Activated CD4-positive, alpha-beta T cell treated with anti-CD3 and anti-CD28 coated beads, Interleukin-2, amount 10 ng/mL, durations not matched to agents 7 days and 5 days (primary cell): ENCODE measurements around the gene CD82. TPM values are rescaled to one million over a fixed set of nuclear protein-coding genes. Genes with fewer than 3 reads are reported as not detected.

Experiments used
- CTCF ChIA-PET: fragments of 350-600 bp; sonication (Branson Sonifier 250); formaldehyde crosslinking; loops from one replicate; lab custom pipeline; 2021; ENCODE audit warnings: antibody characterized with exemption; lab: Charles Lee
- POLR2A ChIA-PET: fragments of 350-600 bp; sonication (Branson Sonifier 250); formaldehyde crosslinking; loops from one replicate; lab custom pipeline; 2021; ENCODE audit warnings: antibody characterized with exemption; lab: Charles Lee
- DNase-seq: peaks from one replicate; pipeline ENCODE4 v3.0.0-alpha.2; 2020
- H3K27ac Mint-ChIP-seq: one replicate; pipeline ENCODE4 v1.8.0; 2021; ENCODE audit warnings: mild to moderate bottlenecking, moderate library complexity, mixed read lengths
- H3K27me3 Mint-ChIP-seq: one replicate; pipeline ENCODE4 v1.8.0; 2021; ENCODE audit warnings: mixed read lengths
- H3K36me3 Mint-ChIP-seq: one replicate; pipeline ENCODE4 v1.8.0; 2021; ENCODE audit warnings: low read depth, mixed read lengths
- H3K4me1 Mint-ChIP-seq: one replicate; pipeline ENCODE4 v1.8.0; 2021; ENCODE audit warnings: mixed read lengths
- H3K4me3 Mint-ChIP-seq: one replicate; pipeline ENCODE4 v1.8.0; 2021; ENCODE audit warnings: mild to moderate bottlenecking, moderate library complexity, mixed read lengths
- H3K9me3 Mint-ChIP-seq: one replicate; pipeline ENCODE4 v1.8.0; 2021; ENCODE audit warnings: mixed read lengths
- total RNA-seq, 2 experiments: library from RNA; stranded (reverse); gene quantifications; one replicate each; pipeline ENCODE4 v1.2.3, GENCODE V29; 2021

The CD82 gene
- total RNA-seq, 2 experiments from 2014 or later: 126 to 128 TPM

- peaks cover 30% of the 10 kb centered on the region for H3K4me1 Mint-ChIP-seq
- H3K4me3 Mint-ChIP-seq: no peak overlapping the region
- POLR2A ChIA-PET: no interaction called here
These were observed 38.0 kb upstream of the CD82 start for GRCh38 chr11:44527476-44527875.

GRCh38 chr11:44528103-44528502 is 37.4 kb upstream of the CD82 start:
- Mint-ChIP-seq H3K36me3 (no peaks in the 10 kb centered on the region), H3K4me3 (no peak overlapping the region), H3K4me1 (peaks cover 30% of the 10 kb centered on the region), H3K27ac (no peak overlapping the region), H3K27me3 (no peaks in the 10 kb centered on the region), H3K9me3 (no peaks in the 10 kb centered on the region)
- POLR2A ChIA-PET: no interaction called here
- DNase-seq: no peak
- CTCF ChIA-PET: no interaction called here

More at GRCh38 chr11:44527476-44527875, 38.0 kb upstream of the CD82 start:
- Mint-ChIP-seq H3K36me3 (no peaks in the 10 kb centered on the region), H3K27ac (no peak overlapping the region), H3K27me3 (peaks cover 1% of the 10 kb centered on the region), H3K9me3 (no peaks in the 10 kb centered on the region)
- DNase-seq: no peak
- CTCF ChIA-PET: no interaction called here

GRCh38 chr11:44528581-44528980 is 36.9 kb upstream of the CD82 start:
- ChIA-PET POLR2A (no interaction called here), CTCF (interaction anchor here (1.5 kb wide), 1 partner anchor 29 kb away, joined by 5 read pairs; no protein-coding TSS in a partner anchor)
- Mint-ChIP-seq H3K36me3 (no peaks in the 10 kb centered on the region), H3K4me1 (peaks cover 27% of the 10 kb centered on the region), H3K4me3 (no peak overlapping the region), H3K27ac (no peak overlapping the region), H3K9me3 (no peaks in the 10 kb centered on the region), H3K27me3 (no peaks in the 10 kb centered on the region)
- DNase-seq: no peak

- DNase-seq: no peak
- Mint-ChIP-seq H3K27me3 (no peaks in the 10 kb centered on the region), H3K36me3 (no peaks in the 10 kb centered on the region), H3K4me3 (peak overlapping the region; percentile 33), H3K4me1 (peaks cover 26% of the 10 kb centered on the region), H3K27ac (peak overlapping the region; percentile 85), H3K9me3 (no peaks in the 10 kb centered on the region)
- ChIA-PET POLR2A (no interaction called here), CTCF (interaction anchor here (0.7 to 1.5 kb wide), 2 partner anchors 27 to 603 kb away, joined by 3 to 5 read pairs; no protein-coding TSS in a partner anchor)
These were observed 35.5 kb upstream of the CD82 start for GRCh38 chr11:44529895-44530412.

GRCh38 chr11:44530413-44531115 is 34.9 kb upstream of the CD82 start:
- CTCF ChIA-PET: no interaction called here
- peak; percentile 68 for DNase-seq
- POLR2A ChIA-PET: no interaction called here
- no peaks in the 10 kb centered on the region for H3K9me3 Mint-ChIP-seq
- no peaks in the 10 kb centered on the region for H3K36me3 Mint-ChIP-seq
- no peaks in the 10 kb centered on the region for H3K27me3 Mint-ChIP-seq
- H3K4me3 Mint-ChIP-seq: peak overlapping the region; percentile 33
- peaks cover 26% of the 10 kb centered on the region for H3K4me1 Mint-ChIP-seq
- peak overlapping the region; percentile 85 for H3K27ac Mint-ChIP-seq

- H3K27ac Mint-ChIP-seq: peak overlapping the region; percentile 79
- DNase-seq: no peak
- H3K9me3 Mint-ChIP-seq: no peaks in the 10 kb centered on the region
- POLR2A ChIA-PET: no interaction called here
- no peak overlapping the region for H3K4me3 Mint-ChIP-seq
- no peaks in the 10 kb centered on the region for H3K27me3 Mint-ChIP-seq
- H3K4me1 Mint-ChIP-seq: peaks cover 26% of the 10 kb centered on the region
- H3K36me3 Mint-ChIP-seq: no peaks in the 10 kb centered on the region
- CTCF ChIA-PET: interaction anchor here (1.3 to 1.4 kb wide), 2 partner anchors 14 to 405 kb away, joined by 3 to 4 read pairs; no protein-coding TSS in a partner anchor
These were observed 34.4 kb upstream of the CD82 start for GRCh38 chr11:44531116-44531504.

GRCh38 chr11:44531636-44532035 is 33.8 kb upstream of the CD82 start:
- no peaks in the 10 kb centered on the region for H3K27me3 Mint-ChIP-seq
- H3K4me3 Mint-ChIP-seq: no peak overlapping the region
- POLR2A ChIA-PET: no interaction called here
- H3K36me3 Mint-ChIP-seq: no peaks in the 10 kb centered on the region
- peak overlapping the region; percentile 79 for H3K27ac Mint-ChIP-seq
- no peak for DNase-seq
- CTCF ChIA-PET: interaction anchor here (1.0 to 1.4 kb wide), 4 partner anchors 8 to 405 kb away, joined by 3 to 7 read pairs (median 4); no protein-coding TSS in a partner anchor
- H3K9me3 Mint-ChIP-seq: no peaks in the 10 kb centered on the region
- H3K4me1 Mint-ChIP-seq: peaks cover 26% of the 10 kb centered on the region

- Mint-ChIP-seq H3K4me3 (no peak overlapping the region), H3K27me3 (no peaks in the 10 kb centered on the region), H3K27ac (no peak overlapping the region), H3K9me3 (no peaks in the 10 kb centered on the region), H3K4me1 (peaks cover 24% of the 10 kb centered on the region), H3K36me3 (no peaks in the 10 kb centered on the region)
- DNase-seq: no peak
- ChIA-PET POLR2A (no interaction called here), CTCF (interaction anchor here (0.7 to 1.4 kb wide), 4 partner anchors 9 to 404 kb away, joined by 3 to 7 read pairs (median 4); no protein-coding TSS in a partner anchor)
These were observed 32.7 kb upstream of the CD82 start for GRCh38 chr11:44532809-44533208.

GRCh38 chr11:44533921-44534711 is 31.3 kb upstream of the CD82 start:
- ChIA-PET POLR2A (interaction anchor here (0.6 kb wide), 1 partner anchor 83 kb away, joined by 4 read pairs; no protein-coding TSS in a partner anchor), CTCF (interaction anchor here (0.6 to 2.7 kb wide), 5 partner anchors 10 to 83 kb away, joined by 3 to 19 read pairs (median 3); no protein-coding TSS in a partner anchor)
- no peak for DNase-seq
- no peaks in the 10 kb centered on the region for H3K27me3 Mint-ChIP-seq
- H3K4me1 Mint-ChIP-seq: peaks cover 26% of the 10 kb centered on the region
- H3K9me3 Mint-ChIP-seq: no peaks in the 10 kb centered on the region
- H3K4me3 Mint-ChIP-seq: no peak overlapping the region
- H3K27ac Mint-ChIP-seq: no peak overlapping the region
- H3K36me3 Mint-ChIP-seq: no peaks in the 10 kb centered on the region

- Mint-ChIP-seq H3K36me3 (no peaks in the 10 kb centered on the region), H3K9me3 (no peaks in the 10 kb centered on the region), H3K27me3 (no peaks in the 10 kb centered on the region), H3K4me3 (no peak overlapping the region), H3K4me1 (peaks cover 16% of the 10 kb centered on the region), H3K27ac (no peak overlapping the region)
- ChIA-PET POLR2A (no interaction called here), CTCF (interaction anchor here (0.6 to 3.5 kb wide), 12 partner anchors 9 to 441 kb away, joined by 3 to 19 read pairs (median 4); no protein-coding TSS in a partner anchor)
- DNase-seq: no peak
These were observed 30.1 kb upstream of the CD82 start for GRCh38 chr11:44535191-44535980.

- Mint-ChIP-seq H3K4me3 (no peak overlapping the region), H3K4me1 (peaks cover 3% of the 10 kb centered on the region)
These were observed 28.5 kb upstream of the CD82 start for GRCh38 chr11:44536788-44537516.

More at GRCh38 chr11:44536788-44537516, 28.5 kb upstream of the CD82 start:
- no peak for DNase-seq
- POLR2A ChIA-PET: no interaction called here
- Mint-ChIP-seq H3K27ac (no peak overlapping the region), H3K36me3 (no peaks in the 10 kb centered on the region), H3K9me3 (no peaks in the 10 kb centered on the region), H3K27me3 (no peaks in the 10 kb centered on the region)
- CTCF ChIA-PET: interaction anchor here (1.1 to 3.5 kb wide), 6 partner anchors 11 to 443 kb away, joined by 3 to 9 read pairs (median 6); no protein-coding TSS in a partner anchor
